Mucosa of stomach (tissue), 1 donor: ENCODE measurements around the gene FIBP.

Source experiments
- H3K27me3 ChIP-seq: one replicate; pipeline ENCODE4 v1.7.0; 2013; ENCODE audit warnings: mild to moderate bottlenecking, low read length; ENCODE audit not compliant: control insufficient read depth, insufficient read depth
- H3K36me3 ChIP-seq: one replicate; pipeline ENCODE4 v1.7.0; 2013; ENCODE audit warnings: low read length; ENCODE audit not compliant: control insufficient read depth, insufficient read depth
- H3K4me1 ChIP-seq: one replicate; pipeline ENCODE4 v1.7.0; 2013; ENCODE audit warnings: mild to moderate bottlenecking, low read length; ENCODE audit not compliant: control insufficient read depth, insufficient read depth
- H3K4me3 ChIP-seq: one replicate; pipeline ENCODE4 v1.7.0; 2013; ENCODE audit warnings: low read length
- H3K9ac ChIP-seq: one replicate; pipeline ENCODE4 v1.7.0; 2013; ENCODE audit warnings: mild to moderate bottlenecking, low read length, moderate library complexity
- H3K9me3 ChIP-seq: one replicate; pipeline ENCODE4 v1.7.0; 2013; ENCODE audit warnings: mild to moderate bottlenecking, low read length, moderate library complexity; ENCODE audit not compliant: control insufficient read depth
- donor health status: Pancreatic carcinoma.

Gene FIBP

DNA sequence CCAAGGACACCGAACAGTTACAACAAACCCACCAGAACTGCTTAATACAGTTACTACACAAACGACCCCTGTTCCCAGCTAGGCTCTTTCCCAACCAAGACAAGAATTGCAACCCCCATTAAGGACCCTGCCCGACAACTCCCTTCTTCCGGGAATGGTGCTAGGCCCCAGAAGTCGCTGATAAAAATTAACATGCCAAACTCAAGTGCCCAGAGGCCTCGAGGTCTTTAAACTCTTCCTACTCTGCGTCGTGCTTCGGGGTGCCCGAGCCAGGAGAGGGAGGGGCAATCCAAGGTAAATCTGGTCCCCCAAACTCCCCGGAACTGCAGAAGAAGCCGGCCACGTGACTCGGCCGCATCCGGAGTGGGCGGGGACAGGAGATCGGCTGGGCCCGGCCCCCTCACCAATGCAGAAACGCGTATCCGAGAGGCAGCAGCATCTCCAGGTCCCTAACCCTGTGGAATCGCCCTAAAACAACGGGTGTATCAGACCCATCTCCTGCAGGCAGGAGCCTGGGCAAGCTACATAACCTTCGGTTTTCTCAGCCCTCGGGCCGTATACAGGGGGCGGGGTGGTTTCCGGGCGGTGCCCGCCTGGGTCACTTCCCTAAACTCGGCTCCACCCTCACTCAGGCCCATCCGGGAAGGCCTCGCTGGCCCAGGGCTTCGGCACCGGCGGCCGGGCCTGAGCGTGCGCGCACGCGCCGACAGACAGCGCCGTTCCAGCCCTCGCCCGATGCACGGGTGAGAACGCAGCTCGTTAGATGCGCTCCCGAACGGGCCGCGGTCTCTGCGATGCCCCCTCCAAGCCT is 31.4 kb downstream of the FIBP start:
- Histone ChIP-seq H3K9me3 (no peaks in the 10 kb centered on the region), H3K9ac (peak overlapping the region; percentile 82), H3K27me3 (no peaks in the 10 kb centered on the region), H3K36me3 (peaks cover 37% of the 10 kb centered on the region), H3K4me3 (peak overlapping the region; percentile 68), H3K4me1 (peaks cover 60% of the 10 kb centered on the region)

DNA sequence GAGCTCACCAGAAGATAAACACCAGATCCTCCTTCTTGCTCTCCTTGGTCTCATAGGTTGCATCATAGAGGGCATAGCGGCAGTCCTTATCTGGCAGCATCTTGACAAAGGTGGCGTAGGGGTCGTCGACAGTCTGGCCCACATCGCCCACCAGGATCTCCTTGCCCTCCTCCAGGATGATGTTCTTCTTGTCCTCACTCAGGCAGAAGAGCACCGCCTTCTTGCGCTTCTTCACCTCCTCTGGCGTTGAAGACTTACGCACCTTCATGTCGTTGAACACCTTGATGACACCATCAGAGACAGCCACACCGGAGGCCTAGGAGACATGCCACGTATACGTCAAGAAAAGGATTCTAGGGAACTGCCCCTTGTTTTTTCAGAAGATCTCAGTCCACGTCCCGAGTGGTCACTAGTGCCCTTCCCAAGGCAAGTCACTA is 32.3 kb downstream of the FIBP start:
- Histone ChIP-seq H3K9me3 (peaks cover 5% of the 10 kb centered on the region), H3K27me3 (no peaks in the 10 kb centered on the region), H3K36me3 (peaks cover 46% of the 10 kb centered on the region), H3K4me1 (peaks cover 62% of the 10 kb centered on the region), H3K4me3 (peak overlapping the region; percentile 68), H3K9ac (peak overlapping the region; percentile 82)

DNA sequence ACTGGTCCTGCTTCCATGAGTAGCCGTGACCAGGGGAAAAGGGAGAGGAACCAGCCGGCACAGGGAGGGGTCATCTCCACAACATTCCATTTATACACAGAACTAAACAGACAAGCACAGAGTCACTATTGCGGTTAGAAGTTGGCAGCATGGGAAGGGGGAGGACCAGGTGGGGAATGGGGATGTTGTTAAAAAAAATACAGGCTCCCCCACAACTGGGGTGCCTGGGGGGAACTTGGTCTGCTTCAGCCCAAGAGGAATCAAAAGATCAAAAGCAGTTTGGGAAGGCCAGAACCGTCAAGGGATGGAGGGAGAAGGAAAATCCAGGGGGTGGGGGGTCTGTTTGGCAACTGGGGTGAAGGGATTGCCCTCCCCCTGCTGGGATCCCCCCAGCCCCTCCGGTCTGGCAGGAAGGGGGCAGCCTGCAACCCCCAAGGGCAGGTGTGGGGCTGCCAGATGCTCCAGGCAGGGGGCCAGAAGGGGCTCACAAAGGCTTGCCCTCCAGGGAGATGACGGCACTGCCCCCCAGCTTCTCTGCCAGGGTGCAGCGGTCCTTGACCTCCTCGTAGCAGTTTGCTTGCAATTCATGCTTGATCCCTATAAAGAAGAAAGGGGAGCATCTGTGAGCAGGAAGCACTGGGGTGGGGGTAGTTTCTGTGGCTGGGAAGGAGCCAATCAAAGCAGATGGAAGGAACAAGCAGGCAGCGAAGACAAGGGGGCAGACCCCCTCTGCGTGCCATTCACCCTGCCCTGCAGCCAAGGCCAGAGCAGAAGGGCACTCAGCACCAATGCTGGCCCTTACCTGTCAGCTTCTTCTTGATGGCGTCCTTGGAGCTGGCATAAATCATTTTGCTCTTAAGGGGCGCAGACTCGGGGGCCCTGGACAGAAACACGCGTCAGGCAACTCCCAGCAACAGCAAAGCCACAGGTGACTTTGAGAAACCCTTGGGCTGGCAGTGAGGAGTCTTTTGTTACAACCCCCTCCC is 33.1 kb downstream of the FIBP start:
- Histone ChIP-seq H3K27me3 (no peaks in the 10 kb centered on the region), H3K36me3 (peaks cover 49% of the 10 kb centered on the region), H3K9me3 (peaks cover 5% of the 10 kb centered on the region), H3K4me1 (peaks cover 66% of the 10 kb centered on the region), H3K9ac (peak overlapping the region; percentile 25), H3K4me3 (no peak overlapping the region)

DNA sequence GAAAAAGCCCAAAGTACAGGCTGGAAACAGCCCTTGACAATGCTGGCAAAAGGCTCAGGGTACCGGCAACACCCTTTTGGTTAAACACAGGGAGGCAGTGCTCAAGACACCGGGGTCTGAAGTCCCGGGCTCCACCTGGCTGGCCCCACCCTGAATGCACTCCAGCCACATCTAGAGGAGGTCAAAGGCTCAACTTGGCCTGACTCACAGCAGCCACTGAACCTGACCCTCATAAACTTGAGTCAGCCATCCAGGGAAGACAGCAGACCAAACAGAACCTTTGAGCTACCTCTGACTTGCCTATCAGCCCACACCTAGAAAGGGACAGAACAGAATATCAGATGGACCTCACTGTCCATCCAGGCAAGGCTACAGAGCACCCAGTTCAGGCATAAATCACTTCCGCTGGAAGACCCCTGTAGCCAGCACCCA is 34.1 kb downstream of the FIBP start:
- H3K9me3 ChIP-seq: peaks cover 5% of the 10 kb centered on the region
- peaks cover 69% of the 10 kb centered on the region for H3K4me1 ChIP-seq
- no peak overlapping the region for H3K4me3 ChIP-seq
- peak overlapping the region; percentile 27 for H3K9ac ChIP-seq
- no peaks in the 10 kb centered on the region for H3K27me3 ChIP-seq
- peaks cover 49% of the 10 kb centered on the region for H3K36me3 ChIP-seq

DNA sequence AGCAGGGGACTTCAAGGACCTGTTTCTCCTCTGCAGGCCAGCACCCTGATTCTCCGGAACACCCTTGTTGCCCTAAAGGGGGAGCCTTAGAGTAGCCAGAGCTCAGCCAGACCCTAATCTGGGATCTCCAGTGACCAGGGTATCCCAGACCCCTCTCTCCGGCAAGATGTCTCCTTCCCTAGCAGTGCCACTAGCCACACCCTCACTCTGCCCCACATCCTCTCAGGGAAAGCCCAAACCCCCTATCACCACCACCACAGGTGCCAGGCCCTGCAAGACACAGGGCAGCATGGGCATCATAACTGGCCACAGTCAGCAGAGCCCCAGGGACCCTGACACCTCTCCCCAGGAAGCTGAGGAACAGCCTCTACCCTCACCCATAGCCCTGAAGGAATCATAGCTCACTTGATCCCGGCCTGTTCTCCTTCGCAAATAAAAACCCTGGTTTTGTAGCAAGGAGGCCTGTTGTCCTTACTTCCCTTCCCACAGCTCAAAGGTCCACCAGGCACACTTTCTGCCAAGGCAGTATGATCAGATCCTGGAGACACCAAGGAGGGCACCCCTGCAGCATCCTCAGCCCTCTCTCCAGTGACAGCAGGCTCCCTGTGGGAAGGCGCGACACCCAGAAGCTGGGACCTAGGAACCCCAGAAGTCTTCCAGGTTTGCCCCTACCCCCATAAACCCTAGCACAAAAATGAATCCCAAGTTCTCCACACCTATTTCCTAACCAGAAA is 34.9 kb downstream of the FIBP start:
- H3K4me1 ChIP-seq: peaks cover 72% of the 10 kb centered on the region
- peak overlapping the region; percentile 27 for H3K9ac ChIP-seq
- H3K4me3 ChIP-seq: no peak overlapping the region
- peaks cover 49% of the 10 kb centered on the region for H3K36me3 ChIP-seq
- H3K9me3 ChIP-seq: peaks cover 5% of the 10 kb centered on the region
- H3K27me3 ChIP-seq: no peaks in the 10 kb centered on the region

DNA sequence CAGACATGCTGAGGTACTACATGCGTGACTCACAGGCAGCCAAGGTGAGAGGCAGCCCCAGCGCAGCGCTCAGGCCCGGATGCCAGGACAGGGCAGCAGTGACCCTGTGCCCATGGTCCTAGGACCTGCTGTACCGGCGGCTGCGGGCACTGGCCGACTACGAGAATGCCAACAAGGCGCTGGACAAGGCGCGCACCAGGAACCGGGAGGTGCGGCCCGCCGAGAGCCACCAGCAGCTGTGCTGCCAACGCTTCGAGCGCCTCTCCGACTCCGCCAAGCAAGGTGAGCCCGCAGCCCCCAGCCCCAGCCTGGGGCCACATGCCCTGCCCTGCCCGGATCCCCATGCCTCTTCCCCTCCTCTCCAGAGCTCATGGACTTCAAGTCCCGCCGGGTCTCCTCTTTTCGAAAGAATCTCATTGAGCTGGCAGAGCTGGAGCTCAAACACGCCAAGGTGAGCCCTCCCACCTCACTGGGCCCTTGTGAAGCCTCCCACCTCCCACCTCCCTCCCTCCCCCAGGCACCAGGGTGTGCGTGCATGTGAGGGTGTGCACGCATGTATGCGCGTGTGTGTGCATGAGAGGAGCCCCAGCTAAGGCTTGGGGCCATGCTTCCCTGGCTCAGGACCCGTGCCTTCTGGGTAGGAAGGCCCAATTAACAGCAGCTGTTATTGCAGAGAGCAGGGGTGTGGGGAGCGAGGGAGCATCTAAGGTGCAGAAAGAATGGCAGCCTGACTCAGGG is 35.6 kb downstream of the FIBP start:
- Histone ChIP-seq H3K4me3 (no peak overlapping the region), H3K4me1 (peaks cover 72% of the 10 kb centered on the region)

DNA sequence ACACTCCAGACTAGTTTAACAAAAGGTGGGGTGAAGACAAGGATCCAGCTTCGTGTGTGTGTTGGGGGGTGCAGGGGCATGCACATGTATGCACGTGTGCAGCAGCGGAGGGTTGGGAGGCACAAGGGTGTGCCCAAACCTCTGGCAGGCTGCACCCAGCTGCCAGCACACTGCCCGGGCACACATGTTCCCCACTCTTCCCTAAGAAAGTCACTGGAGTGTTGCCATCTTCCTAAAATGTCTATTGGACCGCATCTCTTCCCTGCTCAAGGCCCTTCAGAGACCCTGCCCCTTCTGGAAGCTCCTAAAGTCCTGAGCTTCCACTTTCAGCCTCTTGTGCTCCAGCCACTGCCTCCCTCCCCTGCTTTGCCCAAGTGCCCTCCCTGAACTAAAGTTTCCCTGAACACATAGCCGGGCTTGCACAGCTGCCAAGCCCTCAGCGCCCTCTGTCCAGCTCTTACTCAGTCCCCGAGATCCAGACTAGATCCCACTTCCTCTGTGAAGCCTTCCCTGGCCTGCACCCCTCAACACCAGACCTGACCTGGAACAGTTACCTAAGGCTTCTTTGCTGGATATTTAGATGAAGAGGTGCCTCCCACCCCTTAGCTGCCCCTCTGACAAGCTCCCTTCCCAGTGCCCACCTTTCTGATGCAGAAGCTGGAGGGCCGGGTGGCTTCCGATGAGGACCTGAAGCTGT is 36.3 kb downstream of the FIBP start:
- no peak overlapping the region for H3K4me3 ChIP-seq
- H3K36me3 ChIP-seq: peaks cover 49% of the 10 kb centered on the region
- H3K4me1 ChIP-seq: peaks cover 72% of the 10 kb centered on the region
- no peaks in the 10 kb centered on the region for H3K27me3 ChIP-seq
- no peak overlapping the region for H3K9ac ChIP-seq
- H3K9me3 ChIP-seq: peaks cover 5% of the 10 kb centered on the region

More for the DNA sequence above, 35.6 kb downstream of the FIBP start:
- Histone ChIP-seq H3K36me3 (peaks cover 49% of the 10 kb centered on the region), H3K9me3 (peaks cover 5% of the 10 kb centered on the region), H3K9ac (no peak overlapping the region), H3K27me3 (no peaks in the 10 kb centered on the region)

DNA sequence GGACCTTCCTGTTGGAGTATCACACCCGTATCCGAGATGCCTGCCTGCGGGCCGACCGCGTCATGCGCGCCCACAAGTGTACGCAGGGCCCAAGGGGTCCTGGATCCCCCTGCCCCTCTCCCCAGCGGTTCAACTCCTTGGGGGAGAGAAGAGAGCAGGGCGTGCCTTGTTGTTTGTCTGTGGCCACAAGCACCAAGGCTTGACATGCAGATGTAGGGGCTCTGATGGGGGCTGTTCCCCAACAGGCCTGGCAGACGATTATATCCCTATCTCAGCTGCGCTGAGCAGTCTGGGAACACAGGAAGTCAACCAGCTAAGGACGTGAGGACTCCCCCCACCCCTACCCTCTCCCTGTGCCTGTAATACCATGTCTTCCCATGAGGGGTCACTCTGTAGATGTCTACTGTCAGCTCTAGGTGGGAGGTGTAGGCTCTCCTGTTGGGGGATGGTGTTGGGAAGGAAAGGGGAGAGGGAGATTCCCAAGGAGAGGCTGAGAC is 37.1 kb downstream of the FIBP start:
- Histone ChIP-seq H3K27me3 (no peaks in the 10 kb centered on the region), H3K36me3 (peaks cover 49% of the 10 kb centered on the region), H3K4me3 (no peak overlapping the region), H3K4me1 (peaks cover 67% of the 10 kb centered on the region), H3K9me3 (peaks cover 5% of the 10 kb centered on the region), H3K9ac (no peak overlapping the region)

DNA sequence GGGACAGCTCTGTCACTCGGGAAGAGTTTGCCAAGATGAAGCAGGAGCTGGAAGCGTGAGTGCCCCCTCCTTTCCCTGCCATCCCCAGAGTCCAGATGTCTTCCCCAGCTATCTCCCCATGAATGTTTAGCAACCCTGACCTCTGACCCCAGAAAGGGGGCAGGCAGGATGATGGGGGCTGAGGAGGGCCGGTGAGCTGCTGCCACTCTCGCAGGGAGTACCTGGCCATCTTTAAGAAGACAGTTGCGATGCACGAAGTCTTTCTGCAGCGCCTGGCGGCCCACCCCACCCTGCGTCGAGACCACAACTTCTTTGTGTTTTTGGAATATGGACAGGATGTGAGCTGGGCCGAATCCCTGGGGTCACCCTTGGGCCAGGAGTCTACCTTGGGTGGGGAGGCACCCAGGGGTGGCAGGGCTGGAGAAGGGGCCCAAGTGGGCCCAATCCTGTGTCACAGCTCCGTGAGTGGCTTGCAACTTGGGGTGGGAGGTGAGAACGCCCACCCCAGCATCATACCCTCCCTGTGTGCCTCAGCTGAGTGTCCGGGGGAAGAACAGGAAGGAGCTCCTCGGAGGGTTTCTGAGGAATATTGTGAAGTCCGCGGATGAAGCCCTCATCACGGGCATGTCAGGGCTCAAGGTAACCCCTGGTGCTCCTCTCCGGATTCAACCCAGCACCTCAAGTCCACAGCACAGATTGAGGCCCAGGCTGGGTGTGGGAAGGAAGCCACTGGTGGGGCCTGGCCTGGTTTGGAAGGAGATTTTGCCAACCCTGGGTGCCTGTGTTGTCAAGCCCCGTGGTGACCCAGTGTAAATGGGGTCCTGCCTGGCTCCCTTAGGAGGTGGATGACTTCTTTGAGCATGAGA is 37.8 kb downstream of the FIBP start:
- no peaks in the 10 kb centered on the region for H3K27me3 ChIP-seq
- H3K9ac ChIP-seq: no peak overlapping the region
- peaks cover 60% of the 10 kb centered on the region for H3K4me1 ChIP-seq
- H3K9me3 ChIP-seq: peaks cover 5% of the 10 kb centered on the region
- no peak overlapping the region for H3K4me3 ChIP-seq
- H3K36me3 ChIP-seq: peaks cover 42% of the 10 kb centered on the region

DNA sequence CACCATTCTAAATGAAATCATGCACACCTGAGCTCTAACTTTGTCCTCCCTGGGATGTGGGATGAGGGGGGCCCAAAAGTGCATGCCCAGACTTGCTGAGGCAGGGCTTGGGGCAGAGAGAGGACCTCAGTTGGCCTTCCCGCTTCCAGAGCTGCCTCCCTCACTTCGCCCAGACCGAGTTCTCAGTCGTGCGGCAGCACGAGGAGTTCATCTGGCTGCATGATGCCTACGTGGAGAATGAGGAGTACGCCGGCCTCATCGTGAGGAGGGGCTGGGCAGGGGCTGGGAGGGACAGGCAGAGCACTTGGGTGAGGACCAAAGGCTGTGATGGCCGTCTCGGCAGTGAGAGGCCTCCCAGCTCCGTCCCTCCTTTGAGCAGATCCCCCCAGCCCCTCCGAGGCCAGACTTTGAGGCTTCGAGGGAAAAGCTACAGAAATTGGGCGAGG is 38.5 kb downstream of the FIBP start:
- Histone ChIP-seq H3K36me3 (peaks cover 36% of the 10 kb centered on the region), H3K27me3 (no peaks in the 10 kb centered on the region), H3K9ac (no peak overlapping the region), H3K4me3 (no peak overlapping the region), H3K4me1 (peaks cover 55% of the 10 kb centered on the region), H3K9me3 (peaks cover 5% of the 10 kb centered on the region)
